Colonic mucosa (tissue), 4 donors: ENCODE results near the gene ARNT2. TPM values are rescaled to one million over a fixed set of nuclear protein-coding genes. Genes with fewer than 3 reads are reported as not detected.

ENCODE experiments used
- DNase-seq: peaks from one replicate; pipeline ENCODE4 v3.0.0-alpha.2; 2020
- H3K27ac ChIP-seq: fragments of 200-600 bp; one replicate; pipeline ENCODE4 v1.8.0; 2021
- H3K27me3 ChIP-seq: fragments of 200-600 bp; one replicate; pipeline ENCODE4 v1.8.0; 2021
- H3K36me3 ChIP-seq: fragments of 200-600 bp; one replicate; pipeline ENCODE4 v1.8.0; 2021
- H3K4me1 ChIP-seq: fragments of 200-600 bp; one replicate; pipeline ENCODE4 v1.8.0; 2021; ENCODE audit warnings: mild to moderate bottlenecking
- H3K4me3 ChIP-seq: fragments of 200-600 bp; one replicate; pipeline ENCODE4 v1.8.0; 2021
- H3K9ac ChIP-seq, 2 donors: one replicate each; pipeline ENCODE4 v1.7.0; 2013; ENCODE audit warnings: control low read depth in 2 of 2, low read depth in 2 of 2, low read length in 2 of 2
- H3K9me3 ChIP-seq: fragments of 200-600 bp; one replicate; pipeline ENCODE4 v1.8.0; 2021
- intact Hi-C: fragments of 100-400 bp; cut with DNase I; formaldehyde crosslinking; loops from one replicate; pipeline ENCODE4 v1.14.1; 2022
- total RNA-seq, 2 donors: library from RNA; stranded (reverse); fragmentation: NEBNext Ultra II Directional in 1 of 2; extraction: Animal tissue kit (Norgen Biotek cat#: 25700) in 1 of 2; gene quantifications; one replicate each; pipeline ENCODE4 v1.2.1, GENCODE V29; 2021
- TF ChIP-seq, protein P1 (sequence below): fragments of 200-600 bp; IDR thresholded peaks from one replicate; pipeline ENCODE4 v1.8.0; 2022; ENCODE audit warnings: antibody characterized with exemption, mild to moderate bottlenecking
- donor health status: healthy.
- donor health status: DM: no; HTN: no; CAD: no.
- donor health status: DM: no; HTN: no; CAD: no.

ARNT2 gene
- total RNA-seq, 2 donors from 2014 or later, result 1.6 to 2.7 TPM

DNA sequence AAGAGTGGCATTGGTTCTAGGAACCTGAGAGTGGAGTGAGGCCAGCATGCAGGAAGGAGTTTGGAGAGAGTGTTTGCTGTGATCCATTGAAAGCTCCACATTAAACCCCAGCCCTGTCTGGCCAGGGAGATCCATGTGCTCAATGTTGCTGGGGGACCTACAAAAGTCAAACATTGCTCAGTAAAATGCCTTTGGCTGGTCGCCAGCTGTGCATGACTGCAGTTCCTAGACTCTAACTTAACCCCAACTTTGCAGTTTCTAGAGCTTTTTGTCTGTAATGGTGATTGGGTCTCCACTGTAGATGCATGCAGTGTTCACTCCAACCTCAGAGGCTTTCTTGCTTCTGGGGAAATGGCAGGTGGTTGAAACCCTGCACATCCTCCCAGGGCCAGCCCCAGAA, 191.2 kb downstream of the ARNT2 start:
- Histone ChIP-seq H3K36me3 (no peaks in the 10 kb centered on the region), H3K9me3 (no peaks in the 10 kb centered on the region), H3K27me3 (no peaks in the 10 kb centered on the region), H3K9ac (no peak overlapping the region), H3K4me1 (no peaks in the 10 kb centered on the region), H3K4me3 (no peak overlapping the region), H3K27ac (no peak overlapping the region)
- intact Hi-C loops, result no loop called here
- no peak for DNase-seq
- TF ChIP-seq, protein P1, sequence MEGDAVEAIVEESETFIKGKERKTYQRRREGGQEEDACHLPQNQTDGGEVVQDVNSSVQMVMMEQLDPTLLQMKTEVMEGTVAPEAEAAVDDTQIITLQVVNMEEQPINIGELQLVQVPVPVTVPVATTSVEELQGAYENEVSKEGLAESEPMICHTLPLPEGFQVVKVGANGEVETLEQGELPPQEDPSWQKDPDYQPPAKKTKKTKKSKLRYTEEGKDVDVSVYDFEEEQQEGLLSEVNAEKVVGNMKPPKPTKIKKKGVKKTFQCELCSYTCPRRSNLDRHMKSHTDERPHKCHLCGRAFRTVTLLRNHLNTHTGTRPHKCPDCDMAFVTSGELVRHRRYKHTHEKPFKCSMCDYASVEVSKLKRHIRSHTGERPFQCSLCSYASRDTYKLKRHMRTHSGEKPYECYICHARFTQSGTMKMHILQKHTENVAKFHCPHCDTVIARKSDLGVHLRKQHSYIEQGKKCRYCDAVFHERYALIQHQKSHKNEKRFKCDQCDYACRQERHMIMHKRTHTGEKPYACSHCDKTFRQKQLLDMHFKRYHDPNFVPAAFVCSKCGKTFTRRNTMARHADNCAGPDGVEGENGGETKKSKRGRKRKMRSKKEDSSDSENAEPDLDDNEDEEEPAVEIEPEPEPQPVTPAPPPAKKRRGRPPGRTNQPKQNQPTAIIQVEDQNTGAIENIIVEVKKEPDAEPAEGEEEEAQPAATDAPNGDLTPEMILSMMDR, result no peak

DNA sequence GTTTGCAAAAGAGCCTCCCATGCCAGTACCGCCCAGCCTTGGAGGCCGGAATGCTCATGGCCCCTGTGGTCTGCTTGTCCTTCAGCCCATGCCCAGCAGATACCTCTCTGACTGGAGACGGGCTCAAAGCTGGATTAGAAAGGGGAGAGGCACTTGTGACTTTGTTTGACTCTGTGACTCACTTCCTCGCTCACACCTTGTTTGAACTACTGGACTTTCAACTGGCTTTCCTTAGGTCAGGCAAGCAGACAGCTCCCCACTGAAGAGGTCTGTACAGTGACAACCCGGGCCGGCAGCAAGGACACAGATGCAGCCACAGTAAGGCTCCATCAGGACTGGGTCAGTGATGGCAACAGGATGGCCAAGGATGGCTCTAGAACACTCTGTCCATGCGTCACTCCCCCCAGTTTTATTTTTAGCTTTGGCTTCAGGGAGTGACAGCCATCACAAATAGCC, 192.4 kb downstream of the ARNT2 start:
- intact Hi-C loops, result no loop called here

DNA sequence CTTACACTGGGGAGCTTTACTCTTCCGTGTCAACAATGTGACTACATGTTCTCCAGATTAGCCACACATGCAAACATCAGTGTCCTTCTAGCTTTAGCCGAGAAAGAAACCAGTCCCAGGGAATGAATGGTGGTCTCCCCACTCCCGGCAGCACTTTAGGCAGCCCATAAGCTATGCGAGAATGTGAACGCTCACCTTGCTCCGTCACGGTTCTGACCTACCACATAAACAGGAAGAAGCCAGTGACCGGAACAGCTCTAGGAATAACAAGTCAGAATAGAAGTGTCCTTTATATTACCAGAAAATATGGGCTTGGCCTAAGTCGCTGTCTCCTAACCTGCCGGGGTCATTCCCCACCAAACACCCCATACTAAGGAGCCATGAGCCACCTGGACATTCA, 192.9 kb downstream of the ARNT2 start:
- H3K4me3 ChIP-seq, result no peak overlapping the region
- H3K27ac ChIP-seq, result no peak overlapping the region
- H3K9me3 ChIP-seq, result no peaks in the 10 kb centered on the region
- no peaks in the 10 kb centered on the region for H3K27me3 ChIP-seq
- H3K36me3 ChIP-seq, result no peaks in the 10 kb centered on the region
- no peaks in the 10 kb centered on the region for H3K4me1 ChIP-seq
- intact Hi-C loops, result no loop called here
- TF ChIP-seq, protein P1, result no peak
- DNase-seq, result no peak
- H3K9ac ChIP-seq, result no peak overlapping the region

More for the DNA sequence above, 192.4 kb downstream of the ARNT2 start:
- no peak overlapping the region for H3K4me3 ChIP-seq
- H3K9me3 ChIP-seq, result no peaks in the 10 kb centered on the region
- H3K27ac ChIP-seq, result no peak overlapping the region
- H3K36me3 ChIP-seq, result no peaks in the 10 kb centered on the region
- H3K4me1 ChIP-seq, result no peaks in the 10 kb centered on the region
- TF ChIP-seq, protein P1, result no peak
- H3K27me3 ChIP-seq, result no peaks in the 10 kb centered on the region
- DNase-seq, result peak; percentile 54
- no peak overlapping the region for H3K9ac ChIP-seq

DNA sequence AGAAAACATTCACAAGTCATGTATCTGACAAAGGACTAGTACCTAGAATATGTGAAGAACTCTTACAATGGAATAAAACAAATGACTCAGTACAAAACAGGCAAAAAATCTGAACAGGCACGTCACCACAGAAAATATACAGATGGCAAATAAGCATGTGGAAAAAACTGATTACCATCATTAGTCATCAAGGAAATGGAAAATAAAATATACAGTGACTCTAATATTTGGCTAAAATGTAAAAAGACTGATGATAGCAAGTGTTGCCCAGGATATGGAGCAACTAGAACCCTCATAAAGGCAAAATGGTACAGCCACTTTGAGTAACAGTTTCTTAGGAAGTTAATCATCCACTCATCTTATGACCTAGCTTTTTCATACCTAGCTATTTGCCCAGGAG, 195.2 kb downstream of the ARNT2 start:
- no peak overlapping the region for H3K9ac ChIP-seq
- TF ChIP-seq, protein P1, result no peak
- DNase-seq, result no peak
- no peaks in the 10 kb centered on the region for H3K4me1 ChIP-seq
- H3K4me3 ChIP-seq, result no peak overlapping the region
- H3K27me3 ChIP-seq, result no peaks in the 10 kb centered on the region
- no peak overlapping the region for H3K27ac ChIP-seq
- intact Hi-C loops, result no loop called here
- H3K36me3 ChIP-seq, result no peaks in the 10 kb centered on the region
- H3K9me3 ChIP-seq, result no peaks in the 10 kb centered on the region

DNA sequence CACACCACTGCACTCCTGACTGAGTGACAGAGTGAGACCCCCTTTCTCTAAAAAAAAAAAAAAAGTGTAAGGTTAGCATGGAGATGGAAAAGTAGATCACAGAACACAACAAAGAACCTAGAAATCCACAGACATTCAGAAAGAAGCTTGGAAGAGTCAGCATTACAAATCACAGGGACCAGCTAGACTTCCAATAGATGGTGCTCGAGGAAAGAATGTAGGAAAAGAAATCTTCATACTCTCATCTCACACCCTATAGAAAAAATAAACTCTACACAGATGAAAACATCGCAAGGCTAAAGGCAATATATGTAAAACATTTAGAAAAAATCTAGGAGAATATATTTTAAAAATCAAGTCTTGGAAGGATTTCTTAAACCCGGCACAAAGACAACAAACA, 196.4 kb downstream of the ARNT2 start:
- intact Hi-C loops, result no loop called here
- Histone ChIP-seq H3K27ac (no peak overlapping the region), H3K27me3 (no peaks in the 10 kb centered on the region), H3K36me3 (no peaks in the 10 kb centered on the region), H3K4me3 (no peak overlapping the region), H3K9me3 (no peaks in the 10 kb centered on the region), H3K4me1 (no peaks in the 10 kb centered on the region), H3K9ac (no peak overlapping the region)
- no peak for DNase-seq
- TF ChIP-seq, protein P1, result no peak

DNA sequence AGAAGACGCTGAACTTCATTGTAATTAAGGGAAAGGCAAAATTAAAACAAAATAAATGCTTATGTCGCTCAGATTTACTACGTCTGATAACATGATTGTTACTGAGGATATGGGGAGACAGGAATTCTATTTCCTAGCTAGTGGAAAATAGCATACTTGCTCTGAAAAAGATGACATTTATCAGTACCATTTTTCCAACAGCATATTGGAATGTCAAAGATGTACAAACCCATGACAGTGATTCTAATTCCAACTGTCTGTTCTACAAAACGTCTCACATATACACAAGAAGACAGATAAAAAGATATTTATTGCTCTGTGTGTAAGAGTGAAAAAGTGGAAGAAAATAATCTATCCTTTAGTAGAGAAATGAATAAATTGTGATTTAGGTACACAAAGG, 197.1 kb downstream of the ARNT2 start:
- Histone ChIP-seq H3K27me3 (no peaks in the 10 kb centered on the region), H3K36me3 (no peaks in the 10 kb centered on the region), H3K9me3 (no peaks in the 10 kb centered on the region), H3K27ac (no peak overlapping the region), H3K4me3 (no peak overlapping the region), H3K9ac (no peak overlapping the region), H3K4me1 (no peaks in the 10 kb centered on the region)
- intact Hi-C loops, result no loop called here
- TF ChIP-seq, protein P1, result no peak
- DNase-seq, result no peak
